Vagina (tissue), 2 donors: Measurements from ENCODE around the gene GIPC2. TPM values are rescaled to one million over a fixed set of nuclear protein-coding genes. Genes with fewer than 3 reads are reported as not detected.
A peak's percentile ranks its signal among the peaks of the same experiment; 100 is the strongest.

Experiments
- DNase-seq, 2 donors: peaks; one replicate each; pipeline ENCODE4 v3.0.0-alpha.2; 2017; ENCODE audit errors: extremely low spot score in 2 of 2
- H3K27ac ChIP-seq: fragments of 200-600 bp; sonication (generic); one replicate; pipeline ENCODE4 v1.5.1; 2019
- H3K27me3 ChIP-seq: fragments of 200-600 bp; sonication (generic); one replicate; pipeline ENCODE4 v1.5.1; 2019
- H3K36me3 ChIP-seq, 2 donors: fragments of 200-600 bp; sonication (generic); one replicate each; pipeline ENCODE4 v1.5.1; 2017 to 2019
- H3K4me1 ChIP-seq: fragments of 200-600 bp; sonication (generic); one replicate; pipeline ENCODE4 v1.5.1; 2019
- H3K4me3 ChIP-seq, 2 donors: fragments of 200-600 bp; sonication (generic); 1 replicate in 1 of 2; 2 replicates in 1 of 2; pipeline ENCODE4 v1.5.1; 2016 to 2019
- H3K9me3 ChIP-seq: fragments of 200-600 bp; sonication (generic); one replicate; pipeline ENCODE4 v1.5.1; 2019
- CTCF ChIP-seq, 3 experiments: fragments of 450-650 bp in 2 of 3; fragments of 200-600 bp in 1 of 3; sonication (generic) in 1 of 3; IDR thresholded peaks; one replicate each; pipeline ENCODE4 v1.5.1; 2017 to 2019; ENCODE audit warnings: antibody characterized with exemption in 3 of 3, mild to moderate bottlenecking in 2 of 3, moderate library complexity in 2 of 3
- POLR2A ChIP-seq, 2 donors: fragments of 450-650 bp; IDR thresholded peaks; one replicate each; pipeline ENCODE4 v1.6.1; 2017; ENCODE audit warnings: antibody characterized with exemption in 2 of 2, mild to moderate bottlenecking in 2 of 2, moderate library complexity in 2 of 2
- POLR2AphosphoS5 ChIP-seq, 2 donors: sonication (generic); formaldehyde crosslinking; IDR thresholded peaks; one replicate each; pipeline ENCODE4 v1.9.0; 2017; ENCODE audit warnings: antibody characterized with exemption in 2 of 2, mild to moderate bottlenecking in 2 of 2, low read depth in 1 of 2; ENCODE audit not compliant: insufficient read depth in 1 of 2
- intact Hi-C: fragments of 100-400 bp; cut with DNase I; formaldehyde crosslinking; loops from one replicate; pipeline ENCODE4 v1.15.1; 2023
- total RNA-seq: library from RNA; depleted of rRNA; stranded (reverse); fragments of >200 nt; gene quantifications from one replicate; pipeline ENCODE4 v1.2.3, GENCODE V29; 2016

Gene GIPC2
- total RNA-seq, 1 donor from 2014 or later, result 2.7 TPM

GRCh38 chr1:78070758-78071157, 25.0 kb downstream of the GIPC2 start:
- Histone ChIP-seq H3K27me3 (no peaks in the 10 kb centered on the region), H3K36me3 (no peaks in the 10 kb centered on the region), H3K4me3 (no peak overlapping the region), H3K9me3 (no peaks in the 10 kb centered on the region), H3K4me1 (peaks cover 8% of the 10 kb centered on the region), H3K27ac (peak overlapping the region; percentile 33)
- intact Hi-C loops, result no loop called here
- TF ChIP-seq POLR2AphosphoS5 (IDR thresholded peaks at IDR 0.05; ENCODE audit: insufficient read depth in 1 of 2, low read depth in 1 of 2), result peak in 1 of 2 donors; percentile 83
- no peak for TF ChIP-seq POLR2A (IDR thresholded peaks at IDR 0.05)
- DNase-seq, result no peak

GRCh38 chr1:78071696-78072095, 25.9 kb downstream of the GIPC2 start:
- intact Hi-C loops, result no loop called here
- Histone ChIP-seq H3K4me3 (no peak overlapping the region), H3K36me3 (no peaks in the 10 kb centered on the region), H3K4me1 (peaks cover 8% of the 10 kb centered on the region), H3K9me3 (no peaks in the 10 kb centered on the region), H3K27ac (no peak overlapping the region), H3K27me3 (no peaks in the 10 kb centered on the region)
- TF ChIP-seq CTCF (IDR thresholded peaks at IDR 0.05) (no peak), POLR2AphosphoS5 (IDR thresholded peaks at IDR 0.05; ENCODE audit: insufficient read depth in 1 of 2, low read depth in 1 of 2) (no peak), POLR2A (IDR thresholded peaks at IDR 0.05) (no peak)
- DNase-seq, result no peak

- TF ChIP-seq POLR2AphosphoS5 (IDR thresholded peaks at IDR 0.05; ENCODE audit: insufficient read depth in 1 of 2, low read depth in 1 of 2) (no peak), POLR2A (IDR thresholded peaks at IDR 0.05) (no peak), CTCF (IDR thresholded peaks at IDR 0.05) (no peak)
- intact Hi-C loops, result no loop called here
- no peak for DNase-seq
- H3K4me1 ChIP-seq, result peaks cover 8% of the 10 kb centered on the region
- no peaks in the 10 kb centered on the region for H3K9me3 ChIP-seq
- H3K36me3 ChIP-seq, result no peaks in the 10 kb centered on the region
- no peak overlapping the region for H3K27ac ChIP-seq
- no peaks in the 10 kb centered on the region for H3K27me3 ChIP-seq
- no peak overlapping the region for H3K4me3 ChIP-seq
Observed at GRCh38 chr1:78072216-78072615, 26.4 kb downstream of the GIPC2 start.

- no peak for DNase-seq
- Histone ChIP-seq H3K4me1 (peaks cover 8% of the 10 kb centered on the region), H3K4me3 (no peak overlapping the region), H3K9me3 (no peaks in the 10 kb centered on the region), H3K27ac (no peak overlapping the region), H3K27me3 (no peaks in the 10 kb centered on the region), H3K36me3 (no peaks in the 10 kb centered on the region)
- intact Hi-C loops, result no loop called here
- TF ChIP-seq POLR2AphosphoS5 (IDR thresholded peaks at IDR 0.05; ENCODE audit: insufficient read depth in 1 of 2, low read depth in 1 of 2) (no peak), CTCF (IDR thresholded peaks at IDR 0.05) (no peak), POLR2A (IDR thresholded peaks at IDR 0.05) (no peak)
Observed at GRCh38 chr1:78073441-78073840, 27.7 kb downstream of the GIPC2 start.

- Histone ChIP-seq H3K27ac (no peak overlapping the region), H3K4me1 (peaks cover 16% of the 10 kb centered on the region), H3K36me3 (no peaks in the 10 kb centered on the region), H3K27me3 (no peaks in the 10 kb centered on the region), H3K4me3 (no peak overlapping the region), H3K9me3 (no peaks in the 10 kb centered on the region)
- DNase-seq, result no peak
- intact Hi-C loops, result no loop called here
- TF ChIP-seq POLR2A (IDR thresholded peaks at IDR 0.05) (no peak), CTCF (IDR thresholded peaks at IDR 0.05) (no peak), POLR2AphosphoS5 (IDR thresholded peaks at IDR 0.05; ENCODE audit: insufficient read depth in 1 of 2, low read depth in 1 of 2) (peak in 1 of 2 donors; percentile 45)
Observed at GRCh38 chr1:78075621-78076020, 29.9 kb downstream of the GIPC2 start.
